Stimulated activated CD4-positive, alpha-beta T cell treated with anti-CD3 and anti-CD28 coated beads, Interleukin-12 subunit alpha, Interleukin-12 subunit beta, amount 100 ng/mL, for 4 hours (primary cell): Measurements from ENCODE around the gene MEPCE.
"Not testable (repeated sequence)": the region's sequence is repeated elsewhere in the genome, so short reads cannot be mapped to it uniquely, and the experiment has no call there.

Experiments used
- DNase-seq: peaks from one replicate; pipeline ENCODE4 v3.0.0-alpha.2; 2020

The MEPCE gene

GRCh38 chr7:100434297-100435144 lies 4.9 kb downstream of the MEPCE start:
- DNase-seq, result no peak

- peak; percentile 47 for DNase-seq
Observed at GRCh38 chr7:100435401-100436304, 6.0 kb downstream of the MEPCE start.

- no peak for DNase-seq
Observed at GRCh38 chr7:100437150-100438100, 7.8 kb downstream of the MEPCE start.

GRCh38 chr7:100438172-100438571 lies 8.5 kb downstream of the MEPCE start:
- DNase-seq, result no peak

GRCh38 chr7:100438731-100439130 lies 9.1 kb downstream of the MEPCE start:
- DNase-seq, result not testable (repeated sequence)

GRCh38 chr7:100439244-100439643 lies 9.6 kb downstream of the MEPCE start:
- not testable (repeated sequence) for DNase-seq

- no peak for DNase-seq
Observed at GRCh38 chr7:100441641-100442535, 12.3 kb downstream of the MEPCE start.

- DNase-seq, result no peak
Observed at GRCh38 chr7:100443096-100443840, 13.6 kb downstream of the MEPCE start.

GRCh38 chr7:100444311-100445278 lies 15.0 kb downstream of the MEPCE start:
- no peak for DNase-seq

- DNase-seq, result no peak
Observed at GRCh38 chr7:100446040-100446439, 16.4 kb downstream of the MEPCE start.

GRCh38 chr7:100447363-100447762 lies 17.7 kb downstream of the MEPCE start:
- DNase-seq, result not testable (repeated sequence)

GRCh38 chr7:100449190-100449795 lies 19.7 kb downstream of the MEPCE start:
- DNase-seq, result no peak

GRCh38 chr7:100452513-100452912 lies 22.9 kb downstream of the MEPCE start:
- no peak for DNase-seq

GRCh38 chr7:100453854-100454253 lies 24.2 kb downstream of the MEPCE start:
- DNase-seq, result not testable (repeated sequence)

- DNase-seq, result no peak
Observed at GRCh38 chr7:100455206-100455605, 25.6 kb downstream of the MEPCE start.

GRCh38 chr7:100456562-100456961 lies 26.9 kb downstream of the MEPCE start:
- DNase-seq, result no peak

- DNase-seq, result no peak
Observed at GRCh38 chr7:100457033-100457432, 27.4 kb downstream of the MEPCE start.

- DNase-seq, result no peak
Observed at GRCh38 chr7:100464210-100464660, 34.6 kb downstream of the MEPCE start, which contains the start of gene SPACDR. Gene SPACDR (minus strand): TSS chr7:100464260. CDS start chr7:100464025, 235 bp downstream.

- no peak for DNase-seq
Observed at GRCh38 chr7:100464791-100465190, 35.2 kb downstream of the MEPCE start.
